Neural cell (in vitro differentiated cells): Measurements from ENCODE around the gene TXNL4A.

Experiments
- CTCF ChIP-seq: fragments of 450-650 bp; IDR thresholded peaks from 2 replicates; pipeline ENCODE4 v1.5.1; 2014; ENCODE audit warnings: antibody characterized with exemption, mild to moderate bottlenecking, moderate library complexity; ENCODE audit not compliant: poor library complexity, severe bottlenecking
- EP300 ChIP-seq: fragments of 450-650 bp; conservative IDR thresholded peaks from 2 replicates; pipeline ENCODE4 v1.6.1; 2014; ENCODE audit warnings: antibody characterized with exemption, mild to moderate bottlenecking, moderate library complexity; ENCODE audit not compliant: poor library complexity, severe bottlenecking
- EZH2 ChIP-seq: fragments of 200-600, 300-800 bp; shearing (Covaris generic), sonication (generic); IDR thresholded peaks from 2 replicates; pipeline ENCODE4 v1.6.1; 2014; ENCODE audit warnings: antibody characterized with exemption, low read length, borderline replicate concordance, mild to moderate bottlenecking; ENCODE audit not compliant: insufficient read depth, poor library complexity, severe bottlenecking
- POLR2AphosphoS5 ChIP-seq: IDR thresholded peaks from 2 replicates; pipeline ENCODE4 v1.6.1; 2012
- RAD21 ChIP-seq: fragments of 450-650 bp; conservative IDR thresholded peaks from 2 replicates; pipeline ENCODE4 v1.6.1; 2014; ENCODE audit warnings: antibody characterized with exemption, mild to moderate bottlenecking, moderate library complexity
- REST ChIP-seq: IDR thresholded peaks from 2 replicates; pipeline ENCODE4 v1.6.1; 2012; ENCODE audit warnings: borderline replicate concordance
- SMC3 ChIP-seq: fragments of 450-650 bp; conservative IDR thresholded peaks from 2 replicates; pipeline ENCODE4 v1.6.1; 2014; ENCODE audit warnings: antibody characterized with exemption, mild to moderate bottlenecking, moderate library complexity; ENCODE audit not compliant: poor library complexity
- TAF1 ChIP-seq: IDR thresholded peaks from 2 replicates; pipeline ENCODE4 v1.6.1; 2012; ENCODE audit warnings: low read depth

- TF ChIP-seq REST = no peak
- peak; percentile 59 for TF ChIP-seq CTCF
- TF ChIP-seq RAD21 = peak; percentile 35
- TF ChIP-seq POLR2AphosphoS5 = no peak
- TF ChIP-seq EZH2 = no peak
- TF ChIP-seq EP300 = peak; percentile 10
- TF ChIP-seq TAF1 = no peak
- peak; percentile 54 for TF ChIP-seq SMC3
Measured at GRCh38 chr18:79964330-79965118, 23.8 kb downstream of the TXNL4A start, which contains the start of gene HSBP1L1.
